HG03039 (cell line): Measurements from ENCODE around the gene LYRM1.
"Not testable (repeated sequence)": the region's sequence is repeated elsewhere in the genome, so short reads cannot be mapped to it uniquely, and the experiment has no call there.

Experiments used
- ATAC-seq: cut with Tn5 transposase; IDR thresholded peaks from one replicate; pipeline ENCODE4 v1.9.1; 2021; ENCODE audit warnings: mild to moderate bottlenecking, moderate library complexity; ENCODE audit not compliant: unreplicated experiment

LYRM1 gene, protein sequence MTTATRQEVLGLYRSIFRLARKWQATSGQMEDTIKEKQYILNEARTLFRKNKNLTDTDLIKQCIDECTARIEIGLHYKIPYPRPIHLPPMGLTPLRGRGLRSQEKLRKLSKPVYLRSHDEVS

DNA sequence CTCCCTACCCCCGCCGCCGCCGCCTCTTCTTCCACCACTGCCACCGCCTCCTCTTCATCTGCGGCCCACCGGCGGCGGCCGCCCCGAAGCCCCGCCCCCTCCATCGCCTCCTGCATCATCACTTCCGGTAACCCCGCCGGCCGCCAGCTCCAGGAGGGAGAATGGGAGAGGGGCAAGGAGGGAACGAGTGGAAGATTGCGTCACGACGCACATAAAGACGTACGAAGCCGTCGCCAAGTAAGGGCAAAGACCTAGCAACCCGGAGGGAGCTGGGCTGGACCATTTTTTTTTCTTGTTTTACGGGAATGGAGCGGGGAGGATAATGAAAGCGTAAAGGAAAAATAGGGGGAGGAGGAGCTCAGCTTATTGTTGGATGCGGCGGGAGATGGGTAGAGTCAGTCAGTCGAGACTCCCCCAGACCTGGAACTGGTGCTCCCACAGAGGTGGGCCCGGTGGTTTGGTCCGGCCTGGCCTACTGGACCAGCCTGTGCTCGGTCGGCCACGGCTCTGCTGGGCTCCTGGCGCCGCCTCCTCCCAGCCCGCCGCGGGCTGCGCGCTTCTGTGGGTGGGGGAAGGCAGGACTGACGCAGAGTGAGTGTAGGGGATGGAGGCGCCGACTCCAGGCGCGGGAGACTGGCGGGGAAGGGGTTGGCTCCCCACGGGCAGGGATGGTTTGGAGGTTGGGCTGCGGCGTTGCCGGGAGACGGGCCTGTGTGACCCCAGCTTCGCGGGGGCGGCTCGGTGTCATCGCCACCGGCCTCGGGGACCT lies at the start of gene LYRM1, which contains the start of gene DCUN1D3:
LYRM1 (plus strand) TSS at position 473 of the 769 bp plus-strand sequence. CDS start 14,785 bp downstream, outside the sequence.
DCUN1D3 (minus strand) TSS at position 60 of the 769 bp plus-strand sequence. CDS start 37,820 bp downstream, outside the sequence.
- peak; percentile 68 for ATAC-seq

DNA sequence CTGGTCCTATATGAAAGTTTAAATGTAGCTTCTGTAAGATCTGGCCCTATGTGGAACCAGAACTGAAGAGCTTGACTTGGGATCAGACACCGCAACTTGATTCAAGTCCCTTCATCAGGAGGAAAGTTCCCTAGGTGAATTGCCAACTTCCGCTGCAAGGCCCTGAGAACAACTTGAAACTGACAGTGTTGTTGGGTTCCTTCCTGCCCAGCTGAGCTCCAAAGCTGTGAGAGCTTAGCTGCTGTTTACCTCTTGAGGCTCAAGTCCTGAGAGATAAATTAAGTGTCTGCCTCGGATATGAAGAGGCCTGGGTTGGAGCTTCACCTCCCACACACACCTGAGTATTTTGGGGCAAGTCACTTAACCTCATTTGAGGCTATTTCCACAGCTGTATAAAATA lies 49.6 kb upstream of the LYRM1 start:
- no peak for ATAC-seq

DNA sequence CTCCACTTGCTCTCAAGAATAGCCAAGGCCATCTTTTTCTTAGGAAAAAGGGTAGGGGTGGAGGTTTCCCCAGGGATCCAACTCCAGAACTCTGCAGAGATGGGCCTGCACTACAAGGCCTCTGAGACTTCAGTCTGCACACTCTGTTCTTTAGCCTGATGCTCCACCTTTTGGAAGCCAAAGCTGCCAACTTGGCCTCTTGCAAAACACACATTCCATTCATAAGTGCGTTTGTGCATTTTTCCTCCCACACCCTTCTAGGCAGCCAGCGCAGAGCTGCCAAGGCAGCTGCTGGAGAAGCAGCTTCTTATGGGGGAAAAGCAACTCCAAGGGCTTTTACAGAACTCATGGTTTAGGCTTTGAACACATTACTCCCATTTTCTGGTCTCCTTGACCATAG lies 49.0 kb upstream of the LYRM1 start:
- ATAC-seq, result no peak

DNA sequence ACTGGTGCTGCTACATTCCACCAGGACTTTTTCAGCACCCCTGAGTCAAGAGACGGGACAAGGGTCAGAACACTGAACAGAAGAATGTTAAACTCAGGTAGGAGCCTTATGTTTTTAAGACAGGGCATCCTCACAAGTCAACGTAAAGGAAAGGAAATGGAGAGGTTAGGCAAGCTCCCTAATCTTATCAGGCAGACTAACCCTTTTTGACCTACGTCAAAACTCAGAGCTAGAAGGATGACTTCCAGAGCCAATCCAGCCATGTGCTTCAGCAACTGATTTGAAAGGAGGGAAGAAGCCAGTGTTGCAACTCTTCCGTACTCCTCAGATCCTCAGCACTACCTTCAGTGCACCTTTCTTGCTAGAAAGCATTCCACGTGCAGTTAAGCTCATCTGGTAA lies 47.4 kb upstream of the LYRM1 start:
- no peak for ATAC-seq

DNA sequence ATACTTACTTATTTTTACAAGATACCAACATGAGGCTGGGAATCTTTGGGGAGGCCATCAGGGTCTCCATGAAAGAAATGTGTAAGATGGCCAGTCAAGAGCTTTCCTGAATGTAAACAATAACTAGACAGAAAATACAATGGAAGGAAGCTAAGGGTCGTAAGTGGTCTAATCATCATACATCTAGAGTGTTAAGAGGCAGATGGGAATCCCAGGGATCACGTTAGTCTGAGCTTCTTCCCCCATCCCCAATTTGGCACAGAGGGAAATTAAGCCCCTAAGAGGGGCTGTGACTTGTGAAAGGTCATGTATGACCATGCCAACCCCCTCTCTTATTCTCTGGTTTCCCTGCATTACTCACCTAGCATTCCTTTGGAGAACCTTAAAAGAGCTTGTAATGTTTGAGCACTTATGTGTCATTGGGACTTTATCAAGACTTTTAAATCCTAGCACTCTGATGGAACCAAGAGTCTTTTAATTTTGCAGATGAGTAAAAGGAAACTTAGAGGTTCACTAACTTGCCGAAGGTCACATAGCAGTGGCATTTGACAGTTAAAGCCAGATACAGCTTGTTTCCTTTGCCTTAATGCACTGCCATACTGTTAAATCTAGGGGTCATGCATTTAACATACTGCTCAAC lies 46.5 kb upstream of the LYRM1 start:
- no peak for ATAC-seq

DNA sequence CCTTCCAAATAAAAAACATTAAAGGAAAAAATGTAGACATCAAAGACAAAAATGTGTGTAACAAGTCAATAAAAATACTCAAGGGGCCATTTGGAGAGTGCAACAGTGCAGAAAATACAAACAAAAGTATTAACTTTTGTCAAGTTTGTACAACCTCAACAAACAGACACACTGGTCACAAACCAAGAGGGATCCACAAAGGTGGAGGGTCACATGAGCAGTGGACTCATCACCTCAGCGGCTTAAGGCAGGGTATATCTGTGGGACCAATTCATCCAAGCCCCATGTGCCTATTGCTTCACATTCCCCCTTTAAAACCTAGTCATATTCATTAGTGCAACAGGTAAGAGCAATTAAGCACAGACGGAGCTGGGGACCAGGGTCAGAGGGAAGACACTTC lies 45.6 kb upstream of the LYRM1 start:
- no peak for ATAC-seq

DNA sequence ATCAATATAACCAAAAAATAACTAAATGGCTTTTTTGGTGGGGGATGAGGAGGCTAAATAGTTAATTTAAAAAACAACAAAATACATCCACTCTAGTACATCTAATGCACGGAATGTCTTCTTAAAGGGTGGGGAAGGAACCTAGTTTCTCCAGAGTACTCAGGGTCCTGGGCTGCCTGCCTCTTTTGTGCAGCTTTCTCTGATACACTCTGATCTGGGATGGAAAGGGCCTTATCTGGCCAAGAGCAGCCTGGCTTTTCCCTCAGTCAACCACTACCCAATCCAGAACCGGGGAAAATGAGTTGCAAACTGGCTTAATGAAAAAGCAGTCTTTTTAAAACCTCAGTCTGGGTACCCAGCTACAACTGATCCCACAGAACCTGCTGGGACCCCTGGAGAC lies 43.3 kb upstream of the LYRM1 start:
- no peak for ATAC-seq

DNA sequence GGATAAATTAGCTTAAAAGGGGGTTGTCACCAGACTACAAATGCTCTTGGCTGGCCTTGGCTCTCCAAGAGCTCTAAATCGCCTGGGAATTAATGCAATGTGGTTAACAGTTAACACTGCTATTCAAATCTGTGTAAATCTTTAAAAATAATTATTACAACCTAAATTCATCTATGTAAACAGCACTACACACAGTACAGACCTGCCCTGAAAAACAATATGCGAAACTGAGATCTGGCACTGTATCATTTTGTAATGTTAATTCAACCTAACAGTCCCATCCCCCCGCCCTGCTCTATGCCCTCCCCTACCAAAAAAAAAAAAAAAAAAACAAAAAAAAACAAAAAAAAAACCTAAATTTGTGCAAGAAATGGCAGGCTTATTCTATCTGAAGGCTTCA lies 41.3 kb upstream of the LYRM1 start:
- ATAC-seq, result no peak

DNA sequence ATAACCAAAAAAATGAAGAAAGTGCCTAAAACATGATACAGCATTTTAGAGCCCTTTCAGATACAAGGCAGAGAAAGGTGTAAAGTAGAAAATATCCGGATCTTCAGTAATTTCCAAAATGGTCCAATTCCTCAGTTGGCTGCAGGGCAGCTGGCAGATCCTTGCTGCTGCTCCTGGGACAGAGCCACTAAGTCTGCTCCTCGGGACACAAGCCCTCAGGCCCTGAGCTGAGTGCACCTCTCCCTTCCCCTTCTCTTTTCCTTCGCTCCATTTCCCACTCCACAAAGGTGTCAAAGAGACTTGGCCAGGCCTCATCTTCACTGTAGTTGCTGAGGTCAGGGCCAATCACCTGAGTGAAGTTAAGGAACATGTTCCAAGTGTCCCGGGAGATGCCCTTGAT lies 40.9 kb upstream of the LYRM1 start:
- ATAC-seq, result no peak

DNA sequence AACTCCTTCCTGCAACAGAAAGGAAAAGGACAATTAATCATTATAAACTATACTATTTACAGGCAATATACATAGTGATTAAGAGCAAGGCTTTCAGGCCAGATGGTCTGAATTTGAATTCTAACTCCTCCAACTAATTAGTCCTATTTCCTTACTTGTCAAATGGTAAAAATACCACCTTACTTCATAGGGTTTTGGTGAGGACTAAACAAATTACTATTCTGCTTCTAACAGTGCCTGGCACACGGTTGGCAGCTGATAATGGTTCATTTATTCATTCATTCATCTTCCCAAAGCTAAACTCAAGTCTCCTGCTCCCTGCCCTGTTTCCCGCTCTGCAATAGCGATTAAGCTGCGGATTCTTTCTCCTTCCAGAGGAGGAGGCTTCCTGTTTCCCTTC lies 40.2 kb upstream of the LYRM1 start:
- ATAC-seq, result no peak

DNA sequence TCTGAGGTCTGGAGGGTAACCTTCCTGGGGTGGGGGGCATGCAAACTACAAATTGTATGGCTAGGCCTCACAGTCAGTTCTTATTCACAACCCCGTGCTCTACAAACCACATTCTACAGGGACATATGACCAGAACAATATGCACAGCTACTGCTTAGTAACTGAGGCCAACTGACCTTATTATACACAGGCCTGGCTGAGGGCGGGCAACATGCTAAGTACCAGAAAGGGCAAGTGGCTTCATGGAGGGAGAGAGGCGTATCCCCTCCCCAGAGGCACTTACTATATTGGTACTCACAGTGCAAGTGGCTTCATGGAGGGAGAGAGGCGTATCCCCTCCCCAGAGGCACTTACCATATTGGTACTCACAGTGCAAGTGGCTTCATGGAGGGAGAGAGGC lies 39.6 kb upstream of the LYRM1 start:
- ATAC-seq, result not testable (repeated sequence)

DNA sequence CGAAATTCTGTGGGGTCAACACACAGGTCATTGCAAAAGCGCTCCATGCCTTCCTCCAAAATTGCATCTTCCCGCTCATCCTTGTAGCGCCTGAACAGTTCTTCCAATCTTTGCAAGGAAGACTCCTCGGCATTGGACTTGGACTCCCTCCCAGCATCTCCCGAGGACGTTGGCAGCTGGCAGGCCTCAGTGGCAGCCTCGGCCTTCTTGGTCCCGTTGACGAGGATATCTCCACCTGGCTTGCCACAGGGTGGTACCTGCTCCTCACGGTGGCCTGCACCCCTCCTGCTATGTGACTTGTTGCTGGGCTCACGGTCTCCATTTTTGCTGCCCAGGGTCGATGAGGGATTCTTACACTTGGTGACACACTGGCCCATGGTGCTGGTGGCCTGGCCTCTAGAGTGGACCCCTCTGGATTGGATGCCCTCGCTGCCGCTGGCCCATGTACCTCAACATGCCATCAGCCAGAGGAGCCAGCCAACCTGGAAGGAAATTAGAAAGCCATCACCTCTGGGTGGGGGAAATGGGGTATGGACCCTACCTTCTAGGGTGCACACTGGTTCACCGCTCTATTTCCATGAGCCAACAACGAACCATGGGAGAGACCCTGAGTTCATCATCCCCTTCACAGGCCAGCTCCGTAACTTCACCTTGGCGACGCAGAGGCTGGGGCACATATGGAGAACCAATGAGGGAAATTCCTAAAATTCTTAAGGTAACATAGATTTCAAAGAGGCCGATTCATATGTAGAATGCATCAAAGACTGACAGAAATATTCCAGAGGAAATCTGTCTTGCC lies 38.2 kb upstream of the LYRM1 start:
- no peak for ATAC-seq

DNA sequence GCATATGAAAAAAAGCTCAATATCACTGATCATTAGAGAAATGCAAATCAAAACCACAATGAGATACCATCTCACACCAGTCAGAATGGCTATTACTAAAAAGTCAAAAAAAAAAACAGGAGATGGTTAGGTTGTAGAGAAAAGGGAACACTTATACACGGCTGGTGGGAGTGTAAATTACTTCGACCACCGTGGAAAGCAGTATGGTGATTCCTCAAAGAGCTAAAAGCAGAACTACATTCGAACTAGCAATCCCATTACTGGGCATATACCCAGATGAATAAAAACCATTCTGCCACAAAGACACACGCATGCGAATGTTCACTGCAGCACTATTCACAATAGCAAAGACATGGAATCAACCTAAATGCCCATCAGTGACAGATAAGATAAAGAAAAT lies 36.2 kb upstream of the LYRM1 start:
- not testable (repeated sequence) for ATAC-seq

DNA sequence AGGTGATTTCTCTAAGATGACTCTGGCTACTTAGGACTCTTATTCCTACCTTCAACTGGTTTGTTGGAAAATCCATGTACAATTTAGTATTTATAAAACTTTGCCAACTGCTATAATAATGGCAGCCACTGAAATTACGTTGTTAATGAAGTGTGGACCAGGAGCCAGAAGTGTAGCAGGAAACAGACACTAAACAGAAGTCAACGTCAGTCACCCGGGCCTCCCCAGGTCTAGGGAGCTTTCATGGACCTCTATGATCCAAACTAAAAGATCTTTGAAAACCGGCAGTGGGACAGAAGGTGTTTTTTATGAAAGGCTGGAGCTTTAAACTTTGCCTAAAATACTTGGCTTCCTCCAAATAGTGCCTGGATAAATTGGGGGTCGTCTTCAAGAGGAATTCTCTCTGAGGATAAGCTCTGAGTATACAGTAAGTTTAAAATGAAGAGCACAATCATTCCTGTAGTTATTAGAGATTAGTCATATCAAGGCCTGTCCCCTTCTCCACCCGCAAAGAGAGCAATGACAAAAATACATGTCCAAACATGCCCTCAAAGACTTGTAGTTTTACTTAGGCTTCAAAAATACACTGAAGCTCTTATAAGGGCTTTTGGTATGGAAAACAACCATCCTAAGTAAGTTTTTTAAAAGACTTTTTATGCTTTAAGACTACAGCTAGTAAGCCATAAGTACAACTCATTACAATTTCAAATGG lies 35.0 kb upstream of the LYRM1 start:
- ATAC-seq, result peak; percentile 56

DNA sequence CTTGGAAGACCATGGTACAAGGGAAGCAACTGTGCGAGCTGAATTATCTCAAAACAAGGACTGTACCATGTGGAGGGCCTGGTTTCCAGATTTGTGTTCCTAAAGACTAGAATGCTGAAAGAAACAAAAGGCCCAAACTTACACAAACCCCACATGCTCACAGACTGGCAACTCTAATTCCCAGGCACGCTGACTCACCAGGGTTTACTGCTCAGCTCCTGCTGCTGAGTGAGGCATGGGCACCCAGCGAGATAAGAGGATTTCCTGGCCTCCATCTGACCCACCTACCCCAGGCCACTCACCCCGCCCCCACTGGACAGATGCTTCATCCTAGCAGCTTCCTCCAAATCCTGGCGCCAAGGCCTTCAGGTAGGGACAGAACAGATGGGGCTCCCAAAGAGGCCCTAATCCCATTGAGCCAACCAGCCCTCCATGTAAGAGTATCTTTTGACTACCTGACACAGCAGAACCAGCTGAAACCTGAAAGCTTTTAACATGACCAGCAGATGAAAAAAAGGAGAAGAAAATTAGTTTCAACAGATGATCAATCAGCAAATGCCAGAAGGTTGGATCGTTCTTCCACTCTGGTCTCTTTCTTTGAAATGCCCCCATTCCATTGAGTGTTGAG lies 34.3 kb upstream of the LYRM1 start:
- ATAC-seq, result no peak

DNA sequence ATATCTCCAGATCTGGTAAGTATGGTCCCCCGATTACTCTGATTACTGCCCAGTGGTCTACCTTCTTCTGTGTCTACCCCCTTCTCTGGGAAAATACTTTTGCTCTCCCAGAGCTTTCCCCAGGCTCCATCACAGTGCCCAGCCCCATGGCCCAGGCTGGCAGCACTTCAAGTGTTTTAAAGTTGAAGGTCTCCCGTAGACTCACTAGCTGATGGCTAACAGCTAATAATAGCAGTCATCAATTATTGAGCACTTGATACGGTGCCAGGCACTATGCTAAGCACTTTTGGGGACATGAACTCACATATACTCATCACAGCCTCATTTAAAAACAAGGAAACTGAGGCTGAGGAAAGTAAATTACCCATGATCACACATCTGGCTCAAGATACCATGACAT lies 33.8 kb upstream of the LYRM1 start:
- no peak for ATAC-seq

DNA sequence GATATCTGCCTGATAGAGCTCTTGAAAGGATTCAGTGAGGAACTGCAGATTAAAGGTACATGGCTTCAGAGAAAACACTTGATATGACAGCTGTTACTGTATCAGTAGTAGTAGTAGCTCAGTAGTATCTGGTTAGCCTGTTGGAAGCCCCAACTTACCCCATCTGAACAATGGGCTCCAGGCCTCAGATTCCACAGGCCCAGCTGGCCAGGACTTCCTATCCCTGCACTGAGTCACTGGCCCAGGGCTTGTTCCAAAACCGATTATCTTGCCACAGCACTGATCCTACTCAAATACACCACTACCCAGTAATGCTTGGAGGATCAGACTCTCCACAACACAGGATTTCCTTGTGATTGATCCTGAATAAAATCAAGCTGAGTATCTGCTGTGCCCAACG lies 33.0 kb upstream of the LYRM1 start:
- no peak for ATAC-seq

DNA sequence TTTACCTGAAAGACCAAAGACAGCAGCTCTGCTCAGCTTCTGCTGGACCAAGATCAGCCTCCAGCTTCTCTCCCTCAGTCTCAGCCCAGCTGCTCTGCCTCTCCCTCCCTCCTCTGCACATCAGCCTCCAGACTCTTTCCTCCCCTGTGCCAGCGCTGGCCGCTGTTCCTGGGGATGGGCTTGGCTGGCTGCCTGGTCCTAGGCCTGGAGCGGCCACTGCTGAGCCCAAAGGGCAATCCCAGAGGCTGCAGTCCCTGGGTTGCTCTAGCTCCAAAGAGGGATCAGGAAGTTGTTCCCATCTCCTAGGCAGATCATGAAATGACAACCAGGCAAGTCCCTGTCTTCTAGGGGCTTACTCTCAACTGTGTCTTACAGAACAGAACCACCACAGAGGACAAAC lies 31.7 kb upstream of the LYRM1 start:
- ATAC-seq, result no peak

DNA sequence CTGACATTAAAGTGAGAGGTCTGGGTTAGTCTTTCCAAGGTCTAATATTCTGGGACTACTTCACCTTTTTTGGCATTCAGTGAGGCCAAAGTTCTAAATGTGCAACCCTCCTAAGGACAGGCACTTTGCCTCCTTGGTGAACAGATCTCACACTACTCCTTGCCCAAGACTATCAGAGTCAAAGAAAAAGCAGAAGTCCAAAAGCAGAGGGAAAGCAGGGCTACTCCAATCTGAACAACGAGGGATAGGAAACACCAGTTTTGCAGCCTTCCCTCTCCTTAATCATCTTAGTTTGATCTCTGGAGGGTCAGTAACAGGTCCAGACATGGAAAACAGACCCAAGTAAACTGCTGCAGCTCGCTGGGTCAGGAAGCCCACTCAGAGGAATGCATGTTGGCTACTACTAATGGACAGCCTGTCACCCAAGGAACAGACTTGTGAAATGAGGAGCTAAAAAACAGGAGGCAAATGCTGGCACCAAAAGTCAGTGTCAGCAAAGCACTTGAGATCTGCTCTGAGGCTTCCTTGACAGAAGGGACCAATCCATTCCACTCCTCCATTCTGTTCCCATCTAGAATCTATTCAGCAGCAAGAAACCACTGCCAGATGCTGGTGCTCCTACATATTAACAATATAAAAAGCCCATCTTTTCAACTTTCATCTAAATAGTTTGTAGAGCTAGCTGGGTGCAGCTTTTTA lies 30.3 kb upstream of the LYRM1 start:
- no peak for ATAC-seq

DNA sequence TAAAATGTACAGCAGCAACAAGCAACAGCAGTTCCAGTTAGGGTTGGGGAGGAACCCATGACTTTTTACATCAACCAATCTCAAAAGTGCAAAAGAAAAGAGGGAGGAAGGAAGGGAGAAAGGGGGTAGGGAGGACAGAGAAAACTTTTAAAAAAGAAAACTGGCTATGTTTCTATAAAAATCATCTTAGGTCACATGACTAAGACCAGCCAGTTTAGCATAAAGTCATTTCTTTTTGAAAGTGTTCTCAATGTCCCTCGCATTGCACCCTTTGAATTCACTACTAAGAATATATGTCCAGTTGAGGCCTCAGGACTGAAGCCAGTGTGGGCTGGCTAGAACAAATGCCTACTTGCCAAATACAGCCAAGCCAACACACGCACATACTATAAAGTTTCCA lies 29.3 kb upstream of the LYRM1 start:
- no peak for ATAC-seq
